HEK293 (cell line): ENCODE measurements around the gene ROBO1.

Experiments
- CTCF ChIP-seq: fragments of 450-650 bp; formaldehyde crosslinking; IDR thresholded peaks from 2 replicates; pipeline ENCODE4 v1.5.1; 2016; ENCODE audit warnings: missing biosample characterization, missing genetic modification characterization
- RBAK ChIP-seq: fragments of 450-650 bp; formaldehyde crosslinking; IDR thresholded peaks from 2 replicates; pipeline ENCODE4 v1.5.1; 2016; ENCODE audit warnings: missing biosample characterization, missing genetic modification characterization
- ZNF155 ChIP-seq: fragments of 450-650 bp; formaldehyde crosslinking; IDR thresholded peaks from 2 replicates; pipeline ENCODE4 v1.5.1; 2016; ENCODE audit warnings: missing biosample characterization, missing genetic modification characterization
- ZNF214 ChIP-seq: fragments of 450-650 bp; formaldehyde crosslinking; IDR thresholded peaks from 2 replicates; pipeline ENCODE4 v1.5.1; 2017; ENCODE audit warnings: missing biosample characterization, mild to moderate bottlenecking, missing genetic modification characterization, borderline replicate concordance
- ZNF521 ChIP-seq: fragments of 450-650 bp; formaldehyde crosslinking; IDR thresholded peaks from 2 replicates; pipeline ENCODE4 v1.5.1; 2017; ENCODE audit warnings: missing biosample characterization, mild to moderate bottlenecking, missing genetic modification characterization
- ZNF585B ChIP-seq: fragments of 450-650 bp; formaldehyde crosslinking; IDR thresholded peaks from 2 replicates; pipeline ENCODE4 v1.5.1; 2016; ENCODE audit warnings: missing biosample characterization, missing genetic modification characterization
- ZNF596 ChIP-seq: fragments of 450-650 bp; IDR thresholded peaks from 2 replicates; pipeline ENCODE4 v1.5.0; 2018; ENCODE audit warnings: missing biosample characterization, mild to moderate bottlenecking, missing genetic modification characterization, moderate library complexity
- ZNF660 ChIP-seq: fragments of 450-650 bp; IDR thresholded peaks from 2 replicates; pipeline ENCODE4 v1.5.1; 2018; ENCODE audit warnings: missing biosample characterization, mild to moderate bottlenecking, missing genetic modification characterization
- TF ChIP-seq, protein P1 (sequence below): fragments of 450-650 bp; formaldehyde crosslinking; IDR thresholded peaks from 2 replicates; pipeline ENCODE4 v1.5.0; 2017; ENCODE audit warnings: missing biosample characterization, missing genetic modification characterization, borderline replicate concordance

DNA sequence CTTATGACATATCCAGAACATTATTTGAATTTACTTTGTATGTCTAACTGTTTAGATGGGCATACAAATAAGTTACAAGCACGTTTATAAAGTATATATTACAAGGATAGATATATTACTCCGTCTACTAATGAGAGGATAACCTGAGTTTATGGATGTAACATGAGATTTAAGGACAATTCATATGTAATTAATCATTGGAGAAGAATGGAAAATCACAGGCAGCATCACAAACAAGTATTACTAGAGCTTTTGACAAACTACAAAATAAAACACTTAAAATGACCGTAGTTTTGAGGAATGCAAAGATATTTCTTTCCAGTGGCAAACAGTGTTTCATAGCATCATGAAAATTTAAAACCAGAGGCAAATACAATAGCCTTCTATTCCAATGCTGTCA is 113.8 kb downstream of the ROBO1 start:
- TF ChIP-seq CTCF (tag by site-specific recombination), result no peak
- no peak for TF ChIP-seq ZNF214
- TF ChIP-seq ZNF596 (tag by site-specific recombination), result no peak
- no peak for TF ChIP-seq RBAK (tag by site-specific recombination)
- no peak for TF ChIP-seq ZNF521
- no peak for TF ChIP-seq ZNF585B
- no peak for TF ChIP-seq ZNF660 (tag by site-specific recombination)
- TF ChIP-seq, protein P1, sequence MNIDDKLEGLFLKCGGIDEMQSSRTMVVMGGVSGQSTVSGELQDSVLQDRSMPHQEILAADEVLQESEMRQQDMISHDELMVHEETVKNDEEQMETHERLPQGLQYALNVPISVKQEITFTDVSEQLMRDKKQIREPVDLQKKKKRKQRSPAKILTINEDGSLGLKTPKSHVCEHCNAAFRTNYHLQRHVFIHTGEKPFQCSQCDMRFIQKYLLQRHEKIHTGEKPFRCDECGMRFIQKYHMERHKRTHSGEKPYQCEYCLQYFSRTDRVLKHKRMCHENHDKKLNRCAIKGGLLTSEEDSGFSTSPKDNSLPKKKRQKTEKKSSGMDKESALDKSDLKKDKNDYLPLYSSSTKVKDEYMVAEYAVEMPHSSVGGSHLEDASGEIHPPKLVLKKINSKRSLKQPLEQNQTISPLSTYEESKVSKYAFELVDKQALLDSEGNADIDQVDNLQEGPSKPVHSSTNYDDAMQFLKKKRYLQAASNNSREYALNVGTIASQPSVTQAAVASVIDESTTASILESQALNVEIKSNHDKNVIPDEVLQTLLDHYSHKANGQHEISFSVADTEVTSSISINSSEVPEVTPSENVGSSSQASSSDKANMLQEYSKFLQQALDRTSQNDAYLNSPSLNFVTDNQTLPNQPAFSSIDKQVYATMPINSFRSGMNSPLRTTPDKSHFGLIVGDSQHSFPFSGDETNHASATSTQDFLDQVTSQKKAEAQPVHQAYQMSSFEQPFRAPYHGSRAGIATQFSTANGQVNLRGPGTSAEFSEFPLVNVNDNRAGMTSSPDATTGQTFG (tag by site-specific recombination), result no peak
- no peak for TF ChIP-seq ZNF155 (tag by site-specific recombination)
